G401 (cell line): ENCODE results near the gene PPAN. TPM values are rescaled to one million over a fixed set of nuclear protein-coding genes. Genes with fewer than 3 reads are reported as not detected.
A peak's percentile ranks its signal among the peaks of the same experiment; 100 is the strongest.

Experiments used
- DNase-seq: peaks from one replicate; pipeline ENCODE4 v3.0.0-alpha.2; 2015; ENCODE audit warnings: low spot score
- in situ Hi-C: cut with HindIII; loops from 2 replicates; pipeline ENCODE4 v1.10.0; 2016; ENCODE audit warnings: low sequenced_read_pairs, mixed read lengths
- total RNA-seq: library from RNA; depleted of rRNA; stranded (reverse); fragments of >200 nt; shearing (Covaris generic); gene quantifications from 2 replicates; pipeline ENCODE4 v1.2.3, GENCODE V29; 2014; rRNA removed

The PPAN gene, protein sequence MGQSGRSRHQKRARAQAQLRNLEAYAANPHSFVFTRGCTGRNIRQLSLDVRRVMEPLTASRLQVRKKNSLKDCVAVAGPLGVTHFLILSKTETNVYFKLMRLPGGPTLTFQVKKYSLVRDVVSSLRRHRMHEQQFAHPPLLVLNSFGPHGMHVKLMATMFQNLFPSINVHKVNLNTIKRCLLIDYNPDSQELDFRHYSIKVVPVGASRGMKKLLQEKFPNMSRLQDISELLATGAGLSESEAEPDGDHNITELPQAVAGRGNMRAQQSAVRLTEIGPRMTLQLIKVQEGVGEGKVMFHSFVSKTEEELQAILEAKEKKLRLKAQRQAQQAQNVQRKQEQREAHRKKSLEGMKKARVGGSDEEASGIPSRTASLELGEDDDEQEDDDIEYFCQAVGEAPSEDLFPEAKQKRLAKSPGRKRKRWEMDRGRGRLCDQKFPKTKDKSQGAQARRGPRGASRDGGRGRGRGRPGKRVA
- total RNA-seq, result 77.4 and 104 TPM in 2 replicates

DNA sequence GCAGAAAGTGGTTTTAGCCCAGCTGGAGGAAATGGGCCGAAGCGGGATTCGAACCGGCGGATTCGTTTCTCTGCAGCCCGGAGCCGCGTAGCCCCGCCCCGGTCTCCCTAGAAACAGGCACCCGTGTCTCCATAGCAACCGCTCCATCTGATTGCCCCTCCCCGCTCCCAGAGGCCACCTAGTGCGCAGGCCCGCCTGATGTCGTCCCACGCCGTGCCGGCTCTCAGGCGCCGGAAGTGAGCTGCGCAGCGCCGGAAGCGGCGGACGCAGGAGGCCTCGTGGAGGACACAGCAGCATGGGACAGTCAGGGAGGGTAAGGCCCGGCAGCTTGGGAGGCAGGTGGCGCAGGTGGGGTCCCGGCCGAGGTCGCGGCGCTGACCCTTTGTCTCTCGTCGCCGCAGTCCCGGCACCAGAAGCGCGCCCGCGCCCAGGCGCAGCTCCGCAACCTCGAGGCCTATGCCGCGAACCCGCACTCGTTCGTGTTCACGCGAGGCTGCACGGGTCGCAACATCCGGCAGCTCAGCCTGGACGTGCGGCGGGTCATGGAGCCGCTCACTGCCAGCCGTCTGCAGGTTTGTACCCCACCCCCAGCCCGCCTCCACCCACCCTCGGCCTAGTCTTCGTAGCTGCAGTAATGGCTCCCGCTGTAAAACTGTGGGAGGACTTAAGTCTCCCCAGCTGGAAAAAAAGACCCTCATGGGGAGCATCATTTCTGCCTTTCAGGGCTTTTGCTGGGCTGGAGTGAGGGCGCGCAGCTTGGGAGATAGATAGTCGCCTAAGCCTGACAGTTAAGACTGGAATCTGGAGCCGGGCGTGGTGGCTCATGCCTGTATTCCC is at the start of gene PPAN:
Gene PPAN, plus strand, starts transcription at position 263 of the 837 bp plus-strand sequence. Its CDS starts 33 bp downstream, at position 296.
- in situ Hi-C loops, result no loop called here

DNA sequence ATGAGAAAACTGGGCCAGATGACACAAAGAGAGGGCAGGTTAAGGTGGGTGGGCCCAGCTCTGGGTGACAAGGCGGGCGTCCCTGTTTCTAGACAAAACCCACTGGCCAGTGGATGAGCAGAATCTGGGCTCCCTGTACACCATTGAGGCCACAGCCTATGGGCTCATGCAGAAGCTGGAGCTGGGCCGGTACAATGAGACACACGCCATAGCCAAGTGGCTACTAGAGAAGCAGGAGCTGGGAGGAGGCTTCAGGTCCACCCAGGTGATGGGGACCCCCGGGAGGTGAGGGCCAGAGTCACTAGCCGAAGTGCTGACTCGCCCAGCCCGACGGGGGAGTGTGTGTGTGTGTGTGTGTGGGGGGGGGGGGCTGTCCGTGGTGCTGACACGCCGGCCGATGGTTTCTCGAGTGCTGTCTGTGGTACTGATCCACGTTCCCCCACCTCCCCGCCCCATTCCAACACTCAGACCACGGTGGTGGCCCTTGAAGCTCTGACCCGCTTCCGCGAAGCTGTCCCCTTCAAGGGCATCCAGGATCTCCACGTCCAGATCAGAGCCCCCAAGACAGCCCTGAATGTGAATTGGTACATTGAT is 44.3 kb upstream of the PPAN start:
- no peak for DNase-seq
- in situ Hi-C loops, result no loop called here

More for the DNA sequence above, at the start of gene PPAN:
- DNase-seq, result peak; percentile 98

DNA sequence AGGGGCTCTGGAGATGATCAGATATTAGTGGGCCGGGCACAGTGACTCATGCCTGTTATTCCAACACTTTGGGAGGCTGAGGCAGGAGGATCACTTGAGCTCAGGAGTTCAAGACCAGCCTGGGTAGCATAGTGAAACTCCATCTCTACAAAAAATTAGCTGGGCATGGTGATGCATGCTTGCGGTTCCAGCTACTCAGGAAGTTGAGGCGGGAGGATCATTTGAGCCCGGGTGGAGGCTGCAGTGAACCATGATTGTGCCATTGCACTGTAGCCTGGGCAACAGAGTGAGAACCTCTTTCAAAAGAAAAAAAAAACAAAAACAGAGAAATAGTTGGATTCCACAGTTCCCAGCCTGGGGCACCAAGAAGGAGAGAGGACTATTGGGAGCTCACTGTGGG is 38.0 kb upstream of the PPAN start:
- DNase-seq, result no peak
- in situ Hi-C loops, result no loop called here

DNA sequence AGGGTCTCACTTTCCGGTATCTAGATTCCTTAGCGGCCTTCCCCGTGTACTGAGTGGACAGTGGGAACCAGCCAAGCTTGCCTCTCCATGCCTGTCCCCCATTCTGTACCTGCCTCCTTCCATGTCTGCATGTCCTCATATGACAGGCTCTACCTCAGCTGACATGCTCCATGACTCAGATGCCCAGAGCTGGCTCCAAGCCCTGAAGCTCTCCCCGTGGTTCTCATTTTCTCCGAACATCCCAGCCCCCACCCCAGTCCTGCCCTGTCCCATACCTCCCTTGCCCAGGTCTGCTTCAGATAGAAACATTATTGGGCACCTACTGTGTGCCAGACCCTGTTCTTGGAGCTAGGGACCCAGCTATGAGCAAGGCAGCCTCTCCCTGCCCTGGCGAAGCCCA is 37.1 kb upstream of the PPAN start:
- DNase-seq, result no peak
- in situ Hi-C loops, result no loop called here

DNA sequence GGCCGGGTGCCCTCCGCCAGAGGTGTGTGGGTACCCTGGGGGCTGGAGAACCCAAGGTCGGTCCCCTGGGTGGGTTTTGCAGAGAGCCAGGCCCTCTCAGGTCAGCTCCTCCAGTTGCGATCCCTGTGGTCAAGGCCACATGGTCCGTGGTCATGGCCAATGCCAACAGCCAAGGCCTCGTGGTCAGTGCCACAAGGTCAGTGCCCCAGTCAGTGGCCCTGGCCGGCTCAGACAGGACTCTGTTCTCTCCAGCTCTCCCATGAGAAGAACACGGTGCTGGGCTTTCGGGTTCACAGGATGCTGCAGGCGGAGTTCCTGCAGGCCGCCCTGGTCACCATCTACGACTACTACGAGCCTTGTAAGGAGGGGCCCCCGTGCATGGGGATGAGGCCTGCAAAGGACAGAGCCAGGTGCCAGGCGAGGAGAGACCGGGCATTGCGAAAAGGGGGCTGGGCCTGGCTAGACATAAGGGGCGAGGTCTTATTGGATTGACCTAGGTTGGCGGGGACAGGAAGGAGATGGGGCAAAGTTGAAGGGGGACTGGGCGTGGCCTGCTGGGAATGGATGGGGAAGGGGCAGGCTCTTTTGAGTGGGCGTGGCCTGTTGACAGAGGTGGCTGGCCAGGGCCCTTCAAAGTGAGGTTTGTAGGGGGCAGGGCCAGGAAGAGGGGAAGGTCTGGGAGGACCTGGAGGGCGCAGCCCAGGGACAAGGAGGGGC is 35.3 kb upstream of the PPAN start:
- in situ Hi-C loops, result no loop called here
- no peak for DNase-seq

DNA sequence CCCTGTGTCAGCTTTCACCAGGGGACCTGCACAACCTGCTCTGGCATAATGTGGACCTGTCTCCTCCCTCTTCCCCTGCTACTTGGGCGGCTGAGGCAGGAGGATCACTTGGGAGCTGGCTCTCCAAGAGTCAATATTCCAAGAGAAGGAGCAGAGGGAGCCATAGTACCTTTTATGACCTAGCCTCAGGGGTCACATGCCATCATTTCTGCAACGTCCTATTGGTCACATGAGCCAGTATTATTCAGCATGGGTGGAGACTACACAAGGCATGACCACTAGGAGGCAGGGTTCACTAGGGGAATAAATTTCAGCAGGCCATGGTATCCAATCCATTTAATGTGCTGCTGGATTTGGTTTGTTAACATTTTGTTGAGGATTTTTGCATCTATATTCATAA is 32.0 kb upstream of the PPAN start:
- DNase-seq, result no peak
- in situ Hi-C loops, result no loop called here

DNA sequence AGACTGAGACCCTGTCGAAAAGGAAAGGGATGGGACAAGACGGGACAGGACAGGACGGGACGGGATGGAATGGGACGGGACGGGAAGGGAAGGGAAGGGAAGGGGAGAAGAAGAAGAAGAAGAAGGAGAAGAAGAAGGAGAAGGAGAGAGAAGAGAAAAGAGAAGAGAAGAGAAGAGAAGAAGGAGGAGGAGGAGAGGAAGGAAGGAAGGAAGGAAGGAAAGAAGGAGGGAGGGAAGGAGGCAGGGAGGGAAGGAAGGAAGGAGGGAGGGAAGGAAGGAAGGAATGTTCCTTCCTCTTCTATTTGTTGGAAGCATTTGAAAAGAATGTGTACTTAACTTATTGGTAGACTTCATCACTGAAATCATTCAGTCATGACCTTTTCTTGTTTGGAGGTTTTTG is 29.6 kb upstream of the PPAN start:
- no peak for DNase-seq
- in situ Hi-C loops, result no loop called here

DNA sequence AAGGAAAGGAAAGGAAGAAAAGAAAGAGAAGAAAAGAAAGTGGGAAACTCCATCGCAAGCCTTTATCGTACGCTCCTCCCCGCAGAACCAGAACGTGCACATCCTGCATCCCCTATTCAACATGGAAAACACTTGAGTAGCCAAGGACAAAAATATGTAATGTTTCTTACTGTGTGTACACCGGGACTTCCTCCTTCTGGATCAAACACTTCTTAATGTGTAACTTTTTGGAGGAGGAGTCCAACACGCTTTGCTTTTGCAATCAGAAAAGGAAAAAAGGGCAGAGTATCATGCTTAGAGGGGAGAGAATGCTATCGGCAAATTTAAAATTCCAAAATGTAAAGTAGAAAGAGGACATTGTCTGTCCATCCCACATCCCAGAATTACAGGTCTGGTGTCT is 27.8 kb upstream of the PPAN start:
- no peak for DNase-seq
- in situ Hi-C loops, result no loop called here

DNA sequence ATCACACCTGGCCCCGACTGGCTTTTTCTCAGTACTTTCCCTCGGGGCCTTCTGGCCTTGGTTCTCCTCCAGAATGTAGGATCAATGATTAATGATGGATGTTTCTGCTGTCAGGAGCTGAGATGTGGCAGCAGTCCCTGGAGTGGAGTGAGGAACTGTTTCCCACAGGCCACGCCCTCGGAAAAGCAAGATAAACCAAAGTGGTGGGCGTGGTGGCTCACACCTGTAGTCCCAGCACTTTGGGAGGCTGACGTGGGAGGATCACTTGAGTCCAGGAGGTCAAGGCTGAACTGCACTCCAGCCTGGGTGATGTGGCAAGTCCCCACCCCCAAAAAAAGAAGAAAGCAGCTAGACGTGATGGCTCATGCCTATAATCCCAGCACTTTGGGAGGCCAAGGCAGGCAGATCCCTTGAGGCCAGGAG is 27.1 kb upstream of the PPAN start:
- DNase-seq, result no peak
- in situ Hi-C loops, result no loop called here

DNA sequence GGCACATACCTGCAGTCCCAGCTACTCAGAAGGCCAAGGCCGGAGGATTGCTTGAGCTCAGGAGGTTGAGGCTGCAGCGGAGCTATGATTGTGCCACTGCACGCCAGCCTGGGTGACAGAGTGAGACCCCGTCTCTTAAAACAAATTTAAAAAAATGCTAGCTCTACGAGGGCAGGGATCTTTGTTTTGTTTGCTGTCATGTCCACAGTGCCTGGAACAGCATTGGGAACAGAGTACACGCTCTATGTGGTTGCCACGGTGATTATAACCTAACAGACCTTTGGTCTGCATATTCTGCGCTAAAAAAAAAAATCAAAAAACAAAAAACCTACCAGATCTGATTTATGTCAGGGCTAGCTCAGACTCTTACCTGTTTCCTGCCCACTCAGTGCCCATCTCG is 22.3 kb upstream of the PPAN start:
- DNase-seq, result no peak
- in situ Hi-C loops, result no loop called here

DNA sequence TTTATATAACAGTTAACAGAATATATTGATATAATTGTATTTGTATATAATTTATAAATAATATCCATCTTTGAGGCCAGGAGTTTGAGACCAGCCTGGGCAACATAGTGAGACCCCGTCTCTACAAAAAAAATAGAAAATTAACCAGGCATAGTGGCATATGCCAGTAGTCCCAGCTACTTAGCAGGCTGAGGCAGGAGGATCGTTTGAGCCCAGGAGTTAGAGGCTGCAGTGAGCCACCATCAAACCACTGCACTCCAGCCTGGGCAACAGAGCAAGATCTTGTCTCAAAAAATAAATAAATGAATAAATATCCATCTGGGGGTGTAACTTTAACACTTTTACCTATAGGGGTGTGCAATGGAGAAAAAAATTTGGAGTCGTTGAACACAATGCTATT is 21.4 kb upstream of the PPAN start:
- DNase-seq, result no peak
- in situ Hi-C loops, result no loop called here

DNA sequence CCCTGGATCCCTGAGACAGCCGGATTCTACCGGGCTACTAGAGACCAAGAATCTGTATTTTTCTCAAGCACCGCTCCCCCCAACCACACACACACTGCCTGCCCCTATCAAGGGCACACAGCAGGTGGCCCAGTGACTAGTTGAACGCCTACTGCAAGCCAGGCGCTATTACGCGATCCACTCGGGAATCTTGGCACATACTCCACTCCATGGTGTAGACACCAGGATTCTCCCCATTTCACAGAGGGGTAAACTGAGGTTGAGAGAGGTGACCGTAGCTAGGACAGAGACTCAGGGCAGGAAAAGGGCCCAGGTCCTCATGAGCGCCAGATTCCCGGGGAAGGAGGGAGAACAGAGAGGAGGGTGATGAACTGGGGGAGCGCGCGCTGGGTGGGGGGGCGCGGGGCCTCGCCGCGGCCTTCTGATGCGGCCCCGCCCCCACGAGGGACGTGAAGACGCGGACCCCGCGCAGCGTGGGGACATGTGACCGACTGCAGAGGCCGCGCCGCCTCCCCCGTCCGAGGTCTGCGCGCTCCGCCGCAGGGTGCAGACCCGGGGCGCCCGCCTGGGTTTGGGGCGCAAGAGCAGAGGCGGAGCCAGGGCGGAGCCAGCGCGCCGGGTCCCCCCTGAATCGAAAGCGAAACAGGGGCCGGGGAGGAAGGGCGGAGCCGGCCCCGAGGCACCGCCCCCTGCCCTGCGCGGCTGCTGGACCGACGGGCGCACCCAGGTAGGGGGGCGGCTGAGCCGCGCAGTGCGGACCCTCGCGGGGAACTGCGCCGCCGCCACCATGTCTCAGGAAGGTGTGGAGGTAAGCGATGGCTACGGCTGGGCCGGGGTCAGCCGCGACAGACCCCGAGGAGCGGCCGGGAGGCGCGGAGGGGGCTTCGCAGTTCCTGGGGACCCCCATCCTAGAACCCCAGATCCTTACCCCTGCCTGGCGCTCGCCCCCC is 20.2 kb upstream of the PPAN start, which contains the start of gene SHFL:
Gene SHFL, plus strand, starts transcription at position 677 of the 950 bp plus-strand sequence. Its CDS starts 111 bp downstream, at position 788.
- peak; percentile 55 for DNase-seq

DNA sequence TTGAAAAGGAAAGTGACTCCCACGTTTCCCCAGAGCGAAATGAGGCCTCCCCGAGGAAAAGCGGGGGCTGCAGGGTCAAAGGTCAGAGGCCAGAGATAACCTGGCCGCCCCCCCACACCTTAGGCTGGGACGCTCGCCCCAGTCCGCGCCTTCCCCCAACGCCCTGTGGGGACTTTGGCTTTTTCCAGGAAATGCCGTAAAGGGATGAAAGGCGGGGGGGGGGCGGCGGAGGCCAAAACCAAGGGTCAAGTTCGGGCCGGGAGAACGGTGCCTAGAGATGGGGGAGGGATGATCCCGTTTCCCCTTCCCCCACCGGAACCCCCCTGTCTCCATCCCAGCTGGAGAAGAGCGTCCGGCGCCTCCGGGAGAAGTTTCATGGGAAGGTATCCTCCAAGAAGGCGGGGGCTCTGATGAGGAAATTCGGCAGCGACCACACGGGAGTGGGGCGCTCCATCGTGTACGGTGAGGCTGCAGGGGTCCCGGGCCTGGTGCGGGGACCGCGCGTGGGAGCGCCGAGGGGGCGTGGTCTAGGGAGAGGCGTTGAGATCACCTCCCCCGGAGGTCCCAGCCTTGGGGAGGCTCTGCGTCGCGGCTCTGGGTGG is 19.5 kb upstream of the PPAN start:
- in situ Hi-C loops, result no loop called here
- no peak for DNase-seq

More for the DNA sequence above, 20.2 kb upstream of the PPAN start, which contains the start of gene SHFL:
- in situ Hi-C loops, result no loop called here

DNA sequence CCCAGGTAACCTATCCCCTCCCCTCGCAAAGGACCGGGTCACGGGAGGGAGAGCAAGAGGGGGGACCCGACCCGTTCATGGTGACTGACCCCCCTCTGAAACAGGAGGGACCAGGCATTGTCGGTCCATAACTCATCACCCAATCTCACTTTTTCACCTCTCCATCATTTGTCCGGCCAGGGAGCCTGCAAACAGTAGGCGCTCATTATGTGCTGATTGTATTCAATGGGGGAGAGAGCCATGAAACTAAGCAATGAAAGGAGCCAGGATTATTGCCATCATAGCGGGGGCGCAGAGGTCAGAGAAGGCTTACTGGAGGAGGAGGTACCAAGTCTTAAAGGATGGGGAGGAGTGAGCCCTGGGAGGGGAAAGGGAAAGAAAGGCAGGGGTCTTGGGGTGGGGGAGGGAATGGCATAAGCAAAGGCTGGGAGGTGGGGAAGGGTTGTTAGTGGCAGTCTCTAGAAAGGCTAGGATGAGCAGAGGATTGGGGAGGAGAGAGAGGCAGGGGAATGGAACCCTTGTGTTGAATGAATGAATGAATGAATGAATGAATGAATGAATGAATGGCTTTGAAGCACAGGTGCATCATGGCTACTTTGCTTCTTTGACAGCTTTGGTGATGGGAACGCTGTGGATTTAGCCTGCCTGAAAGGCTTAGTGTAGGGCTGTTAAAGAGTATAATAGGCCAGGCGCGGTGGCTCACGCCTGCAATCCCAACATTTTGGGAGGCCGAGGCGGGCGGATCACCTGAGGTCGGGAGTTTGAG is 18.7 kb upstream of the PPAN start:
- DNase-seq, result no peak
- in situ Hi-C loops, result no loop called here

DNA sequence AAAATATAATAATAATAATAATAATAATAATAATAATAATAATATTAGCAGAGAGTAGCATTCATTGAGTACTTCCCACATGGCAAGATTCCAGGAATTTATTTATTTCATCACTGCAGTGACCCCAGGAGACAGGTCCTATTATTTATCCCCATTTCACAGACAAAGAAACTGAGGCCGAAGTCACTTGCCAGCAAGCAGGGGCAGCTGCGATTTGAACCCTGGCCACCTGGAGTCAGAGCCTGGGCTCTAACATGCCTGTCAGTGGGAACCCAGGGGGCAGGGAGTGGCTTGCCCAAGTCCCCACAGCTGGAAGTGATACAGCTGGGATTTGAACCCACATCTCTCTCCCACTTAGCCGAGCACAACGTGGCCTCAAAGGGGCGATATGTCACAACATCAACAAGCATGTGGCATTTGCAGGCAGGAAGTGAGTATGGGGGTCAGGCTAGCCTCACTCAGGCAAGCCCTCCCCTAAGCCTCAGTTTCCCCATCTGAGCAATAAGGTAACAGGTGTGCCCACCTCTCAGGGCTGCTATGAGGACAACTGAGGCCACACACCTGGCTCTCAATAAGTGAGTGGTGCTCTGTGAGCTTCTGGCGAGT is 17.1 kb upstream of the PPAN start:
- in situ Hi-C loops, result no loop called here

DNA sequence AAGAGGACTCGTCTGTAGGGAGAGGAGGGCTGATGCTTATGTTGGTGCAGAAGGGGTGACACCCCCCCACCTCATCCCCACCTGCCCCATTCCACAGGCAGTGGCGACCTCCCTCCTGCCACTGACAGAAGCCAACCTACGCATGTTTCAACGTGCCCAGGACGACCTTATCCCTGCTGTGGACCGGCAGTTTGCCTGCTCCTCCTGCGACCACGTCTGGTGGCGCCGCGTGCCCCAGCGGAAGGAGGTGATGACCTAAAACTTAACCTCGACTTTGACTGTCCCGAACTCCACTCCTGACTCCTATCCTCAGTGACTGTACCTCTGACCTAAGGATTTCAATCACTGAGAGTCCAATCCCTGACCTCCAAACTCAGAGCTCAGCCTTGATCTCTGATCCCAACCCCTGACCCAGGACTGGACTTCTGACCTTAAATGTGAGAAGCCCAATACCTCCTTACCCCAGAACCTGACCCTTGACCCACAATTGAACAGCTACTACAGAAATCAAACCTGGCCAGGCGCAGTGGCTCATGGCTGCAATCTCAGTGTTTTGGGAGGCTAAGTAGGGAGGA is 16.3 kb upstream of the PPAN start:
- no peak for DNase-seq
- in situ Hi-C loops, result no loop called here

More for the DNA sequence above, 17.1 kb upstream of the PPAN start:
- DNase-seq, result no peak
